HG03575 (cell line): Measurements from ENCODE around the gene HOMER1.
"Not testable (repeated sequence)": the region's sequence is repeated elsewhere in the genome, so short reads cannot be mapped to it uniquely, and the experiment has no call there.

Experiments used
- ATAC-seq: cut with Tn5 transposase; IDR thresholded peaks from one replicate; pipeline ENCODE4 v1.9.1; 2021; ENCODE audit not compliant: unreplicated experiment, insufficient number of reproducible peaks, low FRiP score; ENCODE audit errors: extremely low read depth

HOMER1 gene

DNA sequence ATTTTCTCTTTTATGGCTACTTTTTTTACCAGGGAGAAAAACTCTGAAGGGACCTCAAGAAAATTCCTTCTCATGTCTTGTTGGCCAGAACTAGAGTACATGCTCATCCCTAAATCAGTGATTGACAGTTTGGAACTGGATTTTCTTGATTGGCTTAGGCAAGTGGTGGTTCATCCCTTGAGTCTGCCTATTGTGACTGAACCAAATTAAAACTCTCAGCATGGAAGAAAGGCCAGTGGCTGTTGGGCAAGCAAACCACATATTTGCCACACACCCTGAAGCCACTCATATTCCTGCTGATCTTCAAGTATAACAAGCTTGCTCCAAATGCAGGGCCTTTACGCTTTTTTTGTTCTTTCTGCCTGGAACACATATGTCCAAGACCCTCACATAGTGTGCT, 7.2 kb upstream of the HOMER1 start:
- ATAC-seq: no peak

DNA sequence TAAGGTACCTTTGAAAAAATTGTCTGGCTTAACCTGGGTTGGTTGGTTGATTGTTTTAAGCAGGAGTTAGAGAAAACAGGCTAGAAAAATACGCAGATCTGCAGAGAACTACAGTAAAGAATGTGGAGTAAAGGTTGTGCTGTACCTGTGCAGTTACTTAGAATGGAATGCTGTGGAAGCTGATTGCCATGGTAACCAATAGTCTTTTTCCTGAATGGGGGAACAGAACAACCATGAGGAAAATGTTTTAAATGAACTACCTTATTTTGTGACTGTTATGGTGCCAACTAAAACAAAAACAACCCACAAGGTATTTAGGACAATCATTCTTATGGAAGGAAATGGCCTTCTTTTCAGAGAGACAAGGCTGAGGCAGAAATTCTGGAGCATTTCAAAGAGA, 4.8 kb upstream of the HOMER1 start:
- no peak for ATAC-seq

- ATAC-seq: no peak
These were observed 3.7 kb upstream of the HOMER1 start for GRCh38 chr5:79517601-79518000.

DNA sequence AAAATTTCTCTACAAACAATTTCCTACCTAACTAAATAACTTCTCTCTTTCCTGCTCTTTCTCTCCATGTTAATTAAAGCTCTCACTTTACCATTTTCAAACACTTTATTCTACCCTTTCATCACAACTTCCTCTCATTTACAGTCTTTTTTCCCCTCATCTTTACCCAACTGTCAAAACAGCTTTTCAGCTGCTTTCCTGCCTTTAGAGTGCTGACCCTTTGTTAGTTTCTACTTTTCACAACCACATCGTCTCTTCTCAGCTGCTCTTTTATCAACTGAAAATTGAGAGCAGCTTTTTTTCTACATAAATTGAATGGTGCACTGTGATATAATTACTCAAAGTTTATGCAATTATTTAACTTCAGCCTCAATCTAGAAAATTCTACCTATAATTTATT, 3.1 kb upstream of the HOMER1 start:
- ATAC-seq: no peak

DNA sequence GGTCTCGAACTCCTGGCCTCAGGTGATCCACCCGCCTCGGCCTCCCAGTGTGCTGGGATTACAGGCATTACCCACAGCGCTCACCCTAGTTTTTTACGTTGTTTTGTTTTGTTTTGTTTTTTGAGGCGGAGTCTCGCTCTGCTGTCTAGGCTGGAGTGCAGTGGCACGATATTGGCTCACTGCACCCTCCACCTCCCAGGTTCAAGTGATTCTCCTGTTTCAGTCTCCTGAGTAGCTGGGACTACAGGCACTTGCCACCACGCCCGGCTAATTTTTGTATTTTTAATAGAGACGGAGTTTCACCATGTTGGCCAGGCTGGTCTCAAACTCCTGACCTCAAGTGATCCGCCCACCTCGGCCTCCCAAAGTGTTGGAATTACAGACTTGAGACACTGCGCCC, 2.4 kb upstream of the HOMER1 start:
- not testable (repeated sequence) for ATAC-seq

GRCh38 chr5:79514391-79515105, 614 bp upstream of the HOMER1 start:
- peak; percentile 65 for ATAC-seq

DNA sequence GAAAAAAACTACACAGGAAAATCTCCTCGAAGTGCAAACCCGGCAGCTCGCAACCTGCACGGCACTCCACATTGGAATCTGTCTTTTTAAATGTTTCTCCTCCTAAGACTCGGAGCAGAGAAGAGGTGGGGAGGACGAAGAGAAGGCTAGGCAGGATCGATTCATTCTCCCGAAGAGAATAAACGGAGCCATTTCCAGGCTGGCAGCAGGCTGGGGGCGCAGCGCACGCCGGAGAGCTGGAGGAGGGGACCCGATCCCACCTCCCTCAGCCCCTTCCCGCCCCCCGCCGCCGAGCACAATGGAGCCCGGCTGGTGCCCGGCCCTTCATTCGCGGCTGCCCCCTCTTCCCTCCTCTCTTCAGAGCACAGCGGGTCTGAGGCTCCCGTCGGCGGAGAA, 628 bp downstream of the HOMER1 start:
- no peak for ATAC-seq

DNA sequence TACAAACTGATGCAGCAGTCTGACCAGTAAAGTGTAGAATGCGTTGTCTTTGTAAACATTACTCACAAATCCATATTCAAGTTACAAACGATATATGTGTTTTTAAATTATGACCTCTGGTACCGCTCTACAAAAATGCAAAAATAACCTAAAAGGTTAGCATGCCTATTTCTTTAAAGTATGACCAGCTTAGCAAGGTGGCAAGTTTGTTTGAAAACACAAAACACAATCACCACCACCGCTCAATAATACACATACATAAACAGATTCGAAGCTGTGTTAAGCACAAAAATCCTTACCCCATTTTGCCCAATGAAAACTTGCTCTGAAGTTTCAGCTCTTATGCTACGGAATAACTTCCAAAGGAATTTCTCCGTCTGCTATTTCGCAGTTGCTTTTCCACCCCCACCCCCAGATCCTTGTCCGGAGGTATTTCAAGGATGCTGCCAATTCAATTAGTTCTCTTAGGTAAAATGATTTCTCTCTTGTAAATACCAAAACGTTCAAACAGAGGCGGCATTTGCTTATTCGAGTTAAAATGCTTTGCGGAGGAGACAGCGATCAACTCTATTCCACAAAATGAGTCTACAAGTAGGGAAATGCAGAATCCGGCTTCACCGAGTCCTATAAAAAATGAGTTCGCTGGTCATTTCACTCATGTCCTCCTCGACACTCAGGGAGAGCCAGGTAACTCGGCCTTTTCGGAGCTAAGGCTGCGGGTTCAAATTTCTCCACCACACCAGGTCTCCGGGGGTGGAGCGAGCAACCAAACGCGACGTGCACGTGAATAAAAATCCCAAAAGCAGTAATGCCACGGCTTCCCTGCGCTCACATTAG, 1.2 kb downstream of the HOMER1 start:
- no peak for ATAC-seq

- no peak for ATAC-seq
These were observed 1.9 kb downstream of the HOMER1 start for GRCh38 chr5:79512049-79512448.

- no peak for ATAC-seq
These were observed 3.3 kb downstream of the HOMER1 start for GRCh38 chr5:79510638-79511037.

DNA sequence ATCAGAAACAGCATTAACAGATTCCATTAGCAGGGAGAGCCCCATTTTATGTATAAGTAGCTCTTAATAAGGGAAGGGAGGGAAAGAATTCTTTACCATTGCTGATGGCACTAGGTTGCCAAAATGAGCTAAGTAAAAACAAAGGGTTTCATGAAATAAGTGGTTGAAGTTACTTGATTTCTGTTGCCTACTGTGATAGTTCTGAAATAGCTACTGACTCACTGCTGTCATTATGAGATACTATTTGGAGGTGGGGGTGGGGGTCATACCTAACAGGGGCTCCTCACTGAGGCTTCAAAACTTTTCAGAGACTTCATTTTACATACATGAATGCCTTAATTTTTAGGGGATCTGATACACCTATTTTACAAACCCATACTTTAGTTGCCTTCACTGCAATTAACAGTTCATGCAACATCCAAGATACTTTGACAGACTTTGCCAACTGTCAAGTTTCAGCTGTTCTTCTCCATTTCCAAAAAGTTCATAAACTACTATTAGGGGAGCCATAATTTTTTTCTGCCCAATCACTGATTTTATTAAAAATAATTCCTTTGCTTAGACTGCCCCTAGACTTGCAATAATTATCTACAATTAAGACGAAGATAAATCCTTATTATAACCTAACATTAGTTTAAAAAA, 4.6 kb downstream of the HOMER1 start:
- ATAC-seq: no peak

DNA sequence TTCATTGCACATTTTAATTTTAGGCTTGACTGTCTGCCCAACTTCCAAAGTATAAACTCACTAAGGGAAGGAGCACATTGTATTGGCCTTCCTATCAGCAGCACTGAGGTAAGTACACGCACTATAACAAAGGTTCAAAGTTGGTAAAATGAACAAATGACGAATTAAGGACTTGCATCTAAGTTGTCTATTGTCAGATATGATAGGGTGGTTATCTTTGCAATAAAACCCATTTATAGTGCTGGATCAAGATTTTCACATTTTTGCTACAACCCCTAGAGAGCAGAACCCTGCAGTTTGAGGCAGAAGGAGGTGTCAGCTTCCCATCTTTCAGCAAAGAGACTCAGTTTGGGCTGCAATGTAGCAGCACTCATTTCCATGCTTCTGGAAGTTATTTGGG, 5.1 kb downstream of the HOMER1 start:
- ATAC-seq: no peak

GRCh38 chr5:79508354-79508753, 5.6 kb downstream of the HOMER1 start:
- ATAC-seq: no peak

GRCh38 chr5:79507251-79508205, 6.4 kb downstream of the HOMER1 start:
- ATAC-seq: no peak

GRCh38 chr5:79505138-79505537, 8.8 kb downstream of the HOMER1 start:
- ATAC-seq: no peak

DNA sequence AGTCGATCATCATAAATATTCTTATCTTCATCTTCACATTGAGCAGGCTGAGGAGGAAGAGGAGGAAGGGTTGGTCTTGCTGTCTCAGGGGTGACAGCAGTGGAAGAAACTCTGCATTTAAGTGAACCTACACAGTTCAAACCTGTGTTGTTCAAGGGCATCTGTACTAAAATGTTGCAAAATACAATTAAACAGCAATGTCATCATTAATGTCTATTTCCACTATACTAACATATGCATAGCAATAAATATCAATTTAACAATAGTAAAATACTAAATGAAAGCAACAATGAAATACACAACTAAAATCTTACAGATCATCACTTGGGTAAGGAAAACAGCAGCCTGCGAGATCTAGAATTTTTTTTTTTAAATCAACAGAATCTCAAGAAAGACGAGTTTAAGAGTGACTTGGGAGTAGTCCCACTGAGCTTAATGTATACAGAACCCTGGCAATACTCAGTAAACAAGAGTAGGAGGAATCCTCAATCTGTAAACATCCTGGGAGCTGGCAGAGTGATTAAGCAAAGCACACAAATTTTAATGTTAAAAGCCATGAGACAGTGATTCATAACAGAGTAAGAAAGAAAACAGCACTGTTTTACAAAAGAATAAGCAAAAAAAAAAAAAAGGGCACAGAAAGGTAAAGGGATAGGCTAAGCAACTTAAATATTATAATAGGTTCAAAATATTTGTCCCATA, 10.0 kb downstream of the HOMER1 start:
- ATAC-seq: no peak

DNA sequence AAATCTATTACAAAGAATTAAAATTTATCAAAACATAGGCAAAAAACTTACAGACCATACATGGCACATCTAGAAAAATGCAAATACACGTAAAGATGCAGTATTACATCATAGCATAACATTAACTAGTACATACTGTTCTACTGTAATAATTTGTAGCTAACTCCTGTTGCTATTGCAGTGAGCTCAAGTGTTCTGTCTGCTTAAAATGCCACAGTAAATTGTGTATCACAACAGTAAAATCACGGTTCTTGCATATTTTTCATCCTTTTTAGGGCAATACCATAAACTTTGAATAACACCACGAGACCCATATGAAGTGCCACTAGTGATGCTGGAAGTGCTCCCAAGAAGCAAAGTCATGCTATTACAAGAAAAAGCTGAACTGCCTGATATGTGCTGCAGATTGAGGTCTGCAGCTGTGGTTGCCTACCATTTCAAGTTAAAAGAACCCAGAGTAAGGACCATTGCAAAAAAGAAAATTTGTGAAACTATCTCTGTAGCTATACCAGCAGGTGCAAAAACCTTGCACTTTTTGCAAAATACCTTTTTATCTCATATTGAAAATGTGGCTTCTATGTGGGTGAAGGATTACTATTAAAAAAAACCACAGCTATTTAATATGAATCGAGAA, 14.2 kb downstream of the HOMER1 start:
- ATAC-seq: no peak

DNA sequence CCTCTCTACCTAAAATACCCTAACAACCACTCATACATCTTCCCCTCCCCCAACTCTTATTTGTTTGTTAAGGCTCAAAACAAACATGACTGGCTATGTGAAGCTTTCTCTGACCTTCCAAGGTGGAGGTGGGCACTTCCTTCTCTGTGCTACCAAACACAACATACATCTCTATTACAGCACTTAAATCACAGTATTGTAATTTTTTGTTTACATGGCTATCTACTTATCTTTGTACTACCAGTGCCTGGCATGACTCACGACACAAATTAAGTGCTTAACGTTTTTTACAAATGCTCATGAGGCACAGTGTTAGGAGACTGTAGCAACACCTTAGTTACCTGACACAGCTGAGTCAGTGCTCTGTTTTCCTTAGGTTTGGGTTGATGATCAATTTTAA, 18.6 kb downstream of the HOMER1 start:
- ATAC-seq: no peak
